ENCODE results near the gene ITGA1.

Gene ITGA1

DNA sequence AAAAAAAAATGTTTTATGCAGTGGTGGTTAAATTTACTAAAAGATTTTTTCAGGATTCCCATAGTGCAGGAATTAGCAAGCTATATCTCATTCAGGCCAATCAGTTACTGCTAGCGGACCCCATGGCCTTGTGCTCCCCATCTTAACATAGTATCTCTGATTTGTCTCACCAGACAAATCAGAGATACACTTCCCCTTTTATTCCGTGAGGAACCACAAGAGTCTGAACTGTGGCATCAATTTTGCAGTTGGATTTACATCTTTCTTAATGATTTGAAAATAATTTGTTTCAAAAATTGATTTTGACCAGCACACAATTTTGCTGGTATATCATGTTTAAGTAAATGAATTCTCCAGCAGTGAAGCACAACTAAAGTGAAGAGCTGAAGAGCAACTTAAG is 17.9 kb downstream of the ITGA1 start:
- DNase-seq (ENCODE audit: low read depth, low spot score) = no peak
- ChIA-PET CTCF (interaction anchor here (1.0 kb wide), 1 partner anchor 110 kb away, joined by 6 read pairs; no protein-coding TSS in a partner anchor), POLR2A (no interaction called here)
- TF ChIP-seq, protein P1, sequence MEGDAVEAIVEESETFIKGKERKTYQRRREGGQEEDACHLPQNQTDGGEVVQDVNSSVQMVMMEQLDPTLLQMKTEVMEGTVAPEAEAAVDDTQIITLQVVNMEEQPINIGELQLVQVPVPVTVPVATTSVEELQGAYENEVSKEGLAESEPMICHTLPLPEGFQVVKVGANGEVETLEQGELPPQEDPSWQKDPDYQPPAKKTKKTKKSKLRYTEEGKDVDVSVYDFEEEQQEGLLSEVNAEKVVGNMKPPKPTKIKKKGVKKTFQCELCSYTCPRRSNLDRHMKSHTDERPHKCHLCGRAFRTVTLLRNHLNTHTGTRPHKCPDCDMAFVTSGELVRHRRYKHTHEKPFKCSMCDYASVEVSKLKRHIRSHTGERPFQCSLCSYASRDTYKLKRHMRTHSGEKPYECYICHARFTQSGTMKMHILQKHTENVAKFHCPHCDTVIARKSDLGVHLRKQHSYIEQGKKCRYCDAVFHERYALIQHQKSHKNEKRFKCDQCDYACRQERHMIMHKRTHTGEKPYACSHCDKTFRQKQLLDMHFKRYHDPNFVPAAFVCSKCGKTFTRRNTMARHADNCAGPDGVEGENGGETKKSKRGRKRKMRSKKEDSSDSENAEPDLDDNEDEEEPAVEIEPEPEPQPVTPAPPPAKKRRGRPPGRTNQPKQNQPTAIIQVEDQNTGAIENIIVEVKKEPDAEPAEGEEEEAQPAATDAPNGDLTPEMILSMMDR (IDR thresholded peaks at IDR 0.05; ENCODE audit: insufficient read depth, low read length, missing control alignments) = no peak
- no peak overlapping the region for H3K4me3 ChIP-seq (ENCODE audit: low read depth, low read length)

DNA sequence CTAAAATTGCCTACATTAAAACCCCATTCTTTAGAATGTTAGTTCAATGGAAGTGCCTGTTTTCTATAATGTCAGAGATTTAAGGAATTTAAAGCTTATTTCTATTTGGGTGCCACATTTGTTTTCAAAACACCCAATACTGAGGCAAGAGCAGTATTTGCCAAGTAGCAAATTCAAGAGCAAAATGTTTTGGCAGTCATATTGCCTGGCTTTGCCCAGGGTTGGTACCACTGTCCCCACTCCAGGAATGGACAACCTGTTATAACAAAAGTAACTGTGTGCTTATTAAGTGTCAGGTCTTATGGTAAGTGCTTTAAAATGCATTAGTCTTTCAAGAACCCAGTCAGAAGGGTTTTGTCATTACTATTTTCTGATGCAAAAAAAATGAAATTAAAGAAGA is 19.3 kb downstream of the ITGA1 start:
- no peak for DNase-seq (ENCODE audit: low read depth, low spot score)
- no peak overlapping the region for H3K4me3 ChIP-seq (ENCODE audit: low read depth, low read length)
- CTCF ChIA-PET = no interaction called here
- POLR2A ChIA-PET = no interaction called here
- TF ChIP-seq, protein P1 (IDR thresholded peaks at IDR 0.05; ENCODE audit: insufficient read depth, low read length, missing control alignments) = no peak

DNA sequence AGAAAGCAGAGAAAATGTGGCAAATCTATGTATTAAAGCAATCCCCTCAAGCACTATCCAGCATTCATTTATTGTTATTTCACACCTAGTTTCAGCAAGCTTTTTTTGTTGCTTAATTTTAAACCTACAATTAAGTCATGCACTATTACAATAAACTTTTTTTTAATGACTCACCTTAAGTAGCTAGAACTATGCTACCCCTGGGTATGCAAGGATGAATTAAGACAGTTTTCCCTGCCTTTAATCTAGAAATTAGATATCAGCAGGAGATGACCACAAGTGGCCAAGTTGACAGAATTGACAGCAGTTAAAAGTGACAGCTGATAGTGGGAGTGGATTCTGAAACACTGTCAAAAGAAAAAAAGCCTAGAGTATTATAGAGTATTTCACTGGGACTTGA is 20.0 kb downstream of the ITGA1 start:
- CTCF ChIA-PET = interaction anchor here (0.8 to 1.3 kb wide), 3 partner anchors 19 to 114 kb away, joined by 3 to 4 read pairs (median 3); no protein-coding TSS in a partner anchor
- no peak for DNase-seq (ENCODE audit: low read depth, low spot score)
- POLR2A ChIA-PET = no interaction called here
- TF ChIP-seq, protein P1 (IDR thresholded peaks at IDR 0.05; ENCODE audit: insufficient read depth, low read length, missing control alignments) = no peak
- no peak overlapping the region for H3K4me3 ChIP-seq (ENCODE audit: low read depth, low read length)

DNA sequence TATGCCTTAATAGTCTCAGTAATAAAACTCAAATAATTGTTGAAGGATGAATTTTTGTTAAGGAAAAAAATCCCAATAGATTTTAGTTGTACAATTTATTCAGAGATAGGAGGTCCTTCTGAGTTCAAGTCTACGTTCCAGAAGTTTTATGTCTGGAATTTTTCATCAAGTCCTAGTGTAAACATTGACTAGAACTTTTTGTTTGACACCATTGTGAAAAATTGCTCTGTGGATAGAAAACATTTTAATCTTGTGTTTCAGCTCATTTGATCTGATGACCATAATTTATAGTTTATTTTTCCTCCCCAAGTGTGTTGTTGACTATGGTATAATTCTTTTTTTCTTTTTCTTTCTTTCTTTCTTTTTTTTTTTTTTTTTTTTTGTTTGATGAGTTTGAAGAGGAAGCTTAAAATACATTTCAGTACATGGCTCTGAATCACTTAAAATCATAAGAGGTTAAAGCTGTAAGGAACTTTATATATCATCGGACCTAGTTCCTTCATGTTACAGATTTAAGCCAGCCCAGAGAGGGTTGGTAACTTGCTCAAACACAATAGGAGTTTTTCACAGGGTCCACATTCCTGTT is 20.7 kb downstream of the ITGA1 start:
- CTCF ChIA-PET = interaction anchor here (0.8 to 1.3 kb wide), 3 partner anchors 18 to 115 kb away, joined by 3 to 4 read pairs (median 3); no protein-coding TSS in a partner anchor
- TF ChIP-seq, protein P1 (IDR thresholded peaks at IDR 0.05; ENCODE audit: insufficient read depth, low read length, missing control alignments) = no peak
- no peak for DNase-seq (ENCODE audit: low read depth, low spot score)
- H3K4me3 ChIP-seq (ENCODE audit: low read depth, low read length) = no peak overlapping the region
- POLR2A ChIA-PET = no interaction called here

DNA sequence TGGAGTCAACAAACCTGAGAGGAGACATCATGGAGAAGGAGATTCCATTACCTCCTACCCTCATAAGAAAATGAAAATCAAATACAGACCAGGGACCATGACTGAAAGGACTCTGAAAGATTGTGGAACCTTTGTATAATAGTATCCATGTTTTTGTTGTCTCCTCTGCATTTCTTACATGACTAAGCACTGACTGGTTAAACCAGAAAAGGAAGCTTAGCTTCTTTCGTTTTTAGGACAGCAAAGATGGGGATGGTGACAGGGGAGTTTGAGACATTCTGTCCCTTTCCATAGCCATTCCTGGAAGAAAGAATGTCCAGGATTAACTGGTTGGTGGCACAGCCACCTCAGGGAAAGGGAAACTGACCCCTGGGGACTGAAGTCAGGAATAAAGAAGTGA is 22.2 kb downstream of the ITGA1 start:
- H3K4me3 ChIP-seq (ENCODE audit: low read depth, low read length) = no peak overlapping the region
- ChIA-PET POLR2A (interaction anchor here (0.7 to 1.7 kb wide), 3 partner anchors 9 to 97 kb away, joined by 3 to 8 read pairs (median 3); no protein-coding TSS in a partner anchor), CTCF (interaction anchor here (0.7 kb wide), 1 partner anchor 117 kb away, joined by 3 read pairs; no protein-coding TSS in a partner anchor)
- TF ChIP-seq, protein P1 (IDR thresholded peaks at IDR 0.05; ENCODE audit: insufficient read depth, low read length, missing control alignments) = no peak
- DNase-seq (ENCODE audit: low read depth, low spot score) = no peak

DNA sequence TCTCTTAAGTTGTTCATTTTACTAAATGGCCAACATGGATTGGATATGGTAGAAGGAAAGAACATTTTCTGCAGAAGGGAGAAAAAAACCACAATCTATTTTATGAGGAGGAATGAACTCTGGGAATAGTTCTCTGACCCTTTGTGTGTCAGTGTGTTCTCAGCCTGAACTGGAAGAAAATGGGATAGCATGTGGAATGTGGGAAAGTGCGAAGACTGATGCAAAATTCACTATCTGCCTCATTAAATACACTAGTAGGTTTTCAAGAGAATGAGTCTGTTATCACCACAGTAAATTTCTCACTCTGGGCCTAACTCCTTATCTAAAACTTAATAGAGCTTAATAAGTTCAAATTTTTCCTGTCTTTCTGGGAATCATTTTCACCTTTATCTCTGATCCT is 22.7 kb downstream of the ITGA1 start:
- POLR2A ChIA-PET = interaction anchor here (1.0 to 1.7 kb wide), 2 partner anchors 9 to 11 kb away, joined by 3 to 8 read pairs; no protein-coding TSS in a partner anchor
- no peak for DNase-seq (ENCODE audit: low read depth, low spot score)
- H3K4me3 ChIP-seq (ENCODE audit: low read depth, low read length) = no peak overlapping the region
- TF ChIP-seq, protein P1 (IDR thresholded peaks at IDR 0.05; ENCODE audit: insufficient read depth, low read length, missing control alignments) = no peak
- CTCF ChIA-PET = interaction anchor here (1.3 kb wide), 1 partner anchor 12 kb away, joined by 4 read pairs; no protein-coding TSS in a partner anchor
